Right renal pelvis (tissue), 4 donors: ENCODE data around the gene NPAS4. TPM values are rescaled to one million over a fixed set of nuclear protein-coding genes. Genes with fewer than 3 reads are reported as not detected.
A peak's percentile ranks its signal among the peaks of the same experiment; 100 is the strongest.
"Not testable (repeated sequence)": the region's sequence is repeated elsewhere in the genome, so short reads cannot be mapped to it uniquely, and the experiment has no call there.

Source experiments
- DNase-seq, 4 donors: peaks; one replicate each; pipeline ENCODE4 v3.0.0-alpha.2; 2013; ENCODE audit warnings: low read depth in 4 of 4, low spot score in 3 of 4, missing footprints in 1 of 4
- polyA plus RNA-seq, 4 donors: library from polyadenylated mRNA; unstranded; fragments of 120-200 nt; gene quantifications; one replicate each; pipeline ENCODE4 v1.2.1, GENCODE V29; 2013; ENCODE audit not compliant: insufficient read length in 4 of 4

The NPAS4 gene
- polyA plus RNA-seq, 4 donors: 0.12 to 0.30 (median 0.26) TPM

DNA sequence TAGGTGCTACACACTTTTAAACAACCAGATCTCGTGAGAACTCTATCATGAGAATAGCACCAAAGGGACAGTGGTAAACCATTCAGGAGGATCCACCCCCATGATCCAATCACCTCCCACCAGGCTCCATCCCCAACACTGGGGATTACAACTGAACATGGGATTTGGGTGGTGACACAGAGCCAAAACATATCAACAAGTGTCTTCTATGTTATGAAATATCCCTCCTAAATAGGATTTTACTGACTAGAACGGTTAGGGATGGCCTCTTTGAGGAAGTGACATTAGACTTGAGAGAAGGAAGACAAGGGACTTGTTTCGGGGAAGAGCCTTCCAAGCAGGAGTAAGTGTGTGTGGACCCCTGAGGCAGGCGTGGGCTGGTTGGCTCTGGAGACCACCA, 29.7 kb downstream of the NPAS4 start:
- no peak for DNase-seq

- DNase-seq: no peak
These were observed 30.8 kb downstream of the NPAS4 start for GRCh38 chr11:66451663-66452062.

- DNase-seq: no peak
These were observed 33.4 kb downstream of the NPAS4 start for GRCh38 chr11:66454247-66454646.

DNA sequence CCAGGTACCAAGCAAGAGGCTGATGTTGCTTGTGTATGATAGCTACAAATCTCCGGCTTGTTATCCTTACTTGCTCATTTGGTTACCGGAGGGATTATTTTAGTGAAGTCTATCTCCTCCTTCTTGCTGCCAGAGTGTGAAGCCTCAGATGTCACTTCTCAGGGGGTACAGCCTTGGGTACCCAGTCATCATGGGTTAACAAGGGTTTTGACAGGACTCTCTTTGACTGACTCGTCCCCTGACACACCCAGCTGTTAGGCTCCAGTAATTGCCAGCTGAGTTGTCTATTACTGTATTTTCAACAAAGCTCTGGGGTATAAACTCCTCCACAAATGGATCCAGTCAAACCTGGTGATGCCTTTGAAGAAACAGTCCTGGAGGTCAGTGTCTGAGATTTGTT, 34.0 kb downstream of the NPAS4 start:
- DNase-seq: no peak

GRCh38 chr11:66457826-66458225, 37.0 kb downstream of the NPAS4 start:
- no peak for DNase-seq

DNA sequence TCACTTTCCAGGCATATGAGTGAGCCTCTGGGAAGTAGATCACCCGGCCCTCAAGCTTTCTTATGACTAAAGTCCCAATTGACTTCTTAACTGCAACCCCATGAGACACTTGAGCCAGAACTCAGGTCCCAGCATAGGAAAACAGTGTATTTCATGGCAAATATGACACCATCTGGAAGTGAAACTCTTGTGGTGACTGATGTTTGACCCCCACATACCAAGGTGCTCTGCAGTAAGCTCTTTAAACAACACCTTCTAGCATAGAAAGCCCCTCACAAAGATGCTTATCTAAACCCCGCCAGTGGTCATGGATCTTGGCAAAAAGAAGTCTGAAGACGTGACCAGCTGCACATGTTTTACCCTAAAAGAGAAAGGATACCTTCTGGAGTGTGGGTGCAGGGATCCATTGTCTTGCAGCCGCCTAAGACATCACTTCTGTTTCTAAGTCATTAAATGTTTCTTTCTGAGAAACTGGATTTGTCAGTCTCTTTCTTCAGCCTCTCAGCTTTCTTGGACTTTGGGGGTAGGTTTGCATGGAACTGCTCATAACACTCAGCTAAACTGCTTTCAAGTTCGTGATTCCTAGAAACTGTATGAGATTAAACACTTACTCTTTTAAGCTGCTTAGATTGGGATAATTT, 38.4 kb downstream of the NPAS4 start:
- no peak for DNase-seq

- no peak for DNase-seq
These were observed 41.2 kb downstream of the NPAS4 start for GRCh38 chr11:66462010-66462409.

GRCh38 chr11:66462911-66463310, 42.1 kb downstream of the NPAS4 start:
- DNase-seq: no peak

DNA sequence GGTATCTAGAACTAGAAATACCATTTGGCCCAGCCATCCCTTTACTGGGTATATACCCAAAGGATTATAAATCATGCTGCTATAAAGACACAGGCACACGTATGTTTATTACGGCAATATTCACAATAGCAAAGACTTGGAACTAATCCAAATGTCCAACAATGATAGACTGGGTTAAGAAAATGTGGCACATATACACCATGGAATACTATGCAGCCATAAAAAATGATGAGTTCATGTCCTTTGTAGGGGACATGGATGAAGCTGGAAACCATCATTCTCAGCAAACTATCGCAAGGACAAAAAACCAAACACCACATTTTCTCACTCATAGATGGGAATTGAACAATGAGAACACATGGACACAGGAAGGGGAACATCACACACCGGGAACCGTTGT, 43.3 kb downstream of the NPAS4 start:
- not testable (repeated sequence) for DNase-seq

- DNase-seq: no peak
These were observed 44.1 kb downstream of the NPAS4 start for GRCh38 chr11:66464916-66465315.

GRCh38 chr11:66465373-66466224, 44.8 kb downstream of the NPAS4 start:
- no peak for DNase-seq

DNA sequence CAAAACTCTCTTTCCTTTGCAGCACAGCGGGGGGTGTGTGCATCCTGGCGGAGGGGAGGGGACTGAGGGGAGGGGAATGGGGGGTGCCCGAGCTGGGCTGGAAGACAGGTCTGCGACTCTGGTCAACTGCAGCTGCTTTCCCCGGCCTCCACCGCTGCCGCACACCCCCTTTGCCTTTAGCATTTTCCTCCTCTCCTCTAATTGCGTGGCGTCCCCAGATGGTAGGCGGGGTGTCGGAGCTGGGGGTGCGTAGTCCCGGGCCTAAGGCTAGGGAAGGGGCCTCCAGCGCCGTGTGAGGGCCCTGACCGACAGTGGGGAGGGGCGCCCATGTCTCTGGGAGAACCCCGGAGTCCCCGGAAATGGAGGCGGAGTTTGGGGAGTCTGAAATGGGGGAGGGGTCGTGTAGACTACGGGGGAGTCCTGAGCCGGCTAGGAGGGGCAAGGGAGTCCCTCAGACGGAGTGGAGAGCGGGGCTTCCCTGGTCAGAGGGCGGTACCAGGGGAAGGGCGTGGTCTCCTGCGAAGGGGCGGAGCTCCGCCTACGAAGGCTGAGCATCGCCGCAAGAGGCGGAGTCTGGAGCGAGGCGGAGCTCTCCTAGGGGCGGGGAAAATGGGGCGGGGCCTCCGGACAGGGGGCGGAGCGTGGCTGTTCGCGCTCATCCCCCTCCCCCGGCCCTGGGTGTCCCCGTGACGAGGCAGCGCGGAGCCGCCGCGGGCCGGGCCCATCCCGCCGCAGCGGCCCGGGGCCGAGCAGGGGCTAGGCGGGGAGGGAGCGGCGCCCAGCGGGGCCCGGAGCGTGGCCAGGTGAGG, 45.6 kb downstream of the NPAS4 start, which contains the start of gene PELI3:
TSS of gene PELI3 (plus strand) at position 681 of the 809 bp plus-strand sequence. CDS start 1,224 bp downstream, outside the sequence.
- peak; percentile 83 to 90 (median 86) for DNase-seq

- no peak for DNase-seq
These were observed 46.3 kb downstream of the NPAS4 start for GRCh38 chr11:66467034-66467659.

DNA sequence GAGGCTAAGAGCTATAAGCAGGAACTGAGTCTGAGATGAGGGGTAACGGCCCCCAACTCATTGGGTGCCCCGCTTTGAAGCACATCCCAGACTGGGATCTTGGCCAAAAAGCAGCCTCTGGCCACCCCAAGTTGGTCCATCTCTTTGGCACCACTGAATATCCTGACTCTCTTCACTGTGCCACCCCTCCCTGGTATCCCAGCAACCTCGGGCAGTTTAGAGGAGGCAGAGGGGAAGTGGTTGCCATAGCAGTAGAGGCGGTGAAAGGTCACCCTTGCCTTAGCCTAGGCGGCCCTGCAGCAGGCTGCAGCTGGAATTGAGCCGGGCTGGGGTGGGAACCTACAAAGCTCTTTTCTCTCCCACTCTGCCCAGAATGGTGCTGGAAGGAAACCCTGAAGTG, 46.9 kb downstream of the NPAS4 start:
- DNase-seq: no peak

DNA sequence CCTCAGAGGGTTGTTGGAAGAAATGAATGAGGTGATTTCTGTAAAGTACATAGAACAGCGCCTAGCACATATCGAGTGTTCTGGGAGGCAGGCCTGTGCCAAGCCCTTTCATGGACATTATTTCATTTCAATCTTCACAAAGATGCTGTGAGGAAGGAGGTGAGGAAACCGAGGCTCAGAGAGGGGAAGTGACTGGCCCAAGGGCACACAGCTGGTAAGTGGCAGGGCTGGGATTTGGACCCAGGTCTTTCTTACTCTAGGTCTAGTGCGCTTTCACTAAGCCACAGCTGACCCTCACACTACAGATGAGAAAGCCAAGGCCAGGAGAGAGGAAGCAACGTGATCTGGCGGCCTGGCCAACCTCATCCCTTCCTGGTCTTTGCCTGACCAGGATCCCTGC, 47.9 kb downstream of the NPAS4 start:
- no peak for DNase-seq

GRCh38 chr11:66469441-66469840, 48.6 kb downstream of the NPAS4 start:
- no peak for DNase-seq

GRCh38 chr11:66470015-66470414, 49.2 kb downstream of the NPAS4 start:
- DNase-seq: no peak

GRCh38 chr11:66471142-66471541, 50.3 kb downstream of the NPAS4 start:
- DNase-seq: no peak

GRCh38 chr11:66472054-66472453, 51.2 kb downstream of the NPAS4 start:
- no peak for DNase-seq

DNA sequence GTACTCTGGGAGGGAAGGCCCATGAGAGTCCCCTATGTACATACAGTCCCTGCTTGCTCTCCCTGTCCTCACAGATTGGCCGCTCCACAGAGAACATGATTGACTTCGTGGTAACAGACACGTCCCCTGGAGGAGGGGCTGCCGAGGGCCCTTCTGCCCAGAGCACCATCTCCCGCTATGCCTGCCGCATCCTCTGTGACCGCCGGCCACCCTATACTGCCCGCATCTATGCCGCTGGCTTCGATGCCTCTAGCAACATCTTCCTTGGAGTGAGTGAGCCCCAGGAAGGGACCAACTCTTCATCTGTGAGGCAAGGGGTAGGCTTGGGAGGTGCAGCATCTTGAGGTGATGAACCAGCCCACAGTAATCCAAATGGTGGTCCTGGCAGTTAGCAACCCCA, 52.3 kb downstream of the NPAS4 start:
- DNase-seq: no peak
